Neural progenitor cell (in vitro differentiated cells): ENCODE data around the gene CEP350. TPM values are rescaled to one million over a fixed set of nuclear protein-coding genes. Genes with fewer than 3 reads are reported as not detected.

Experiments
- DNase-seq: peaks from one replicate; pipeline ENCODE4 v3.0.0-alpha.2; 2016; ENCODE audit warnings: low spot score
- H2AFZ ChIP-seq: fragments of 200-600 bp; sonication (generic); replicated peaks from 2 replicates; pipeline ENCODE4 v1.6.1; 2016; ENCODE audit warnings: antibody characterized with exemption
- H3F3A ChIP-seq: fragments of 200-600 bp; sonication (generic); 2 replicates; pipeline ENCODE4 v1.6.1; 2016; ENCODE audit warnings: antibody characterized with exemption, low read depth
- H3K27ac ChIP-seq: fragments of 200-600 bp; sonication (generic); 2 replicates; pipeline ENCODE4 v1.5.1; 2016; ENCODE audit warnings: mild to moderate bottlenecking
- H3K27me3 ChIP-seq: fragments of 200-600 bp; sonication (generic); 2 replicates; pipeline ENCODE4 v1.6.1; 2016; ENCODE audit warnings: mild to moderate bottlenecking, moderate library complexity
- H3K36me3 ChIP-seq: fragments of 200-600 bp; sonication (generic); 2 replicates; pipeline ENCODE4 v1.5.1; 2016
- H3K4me1 ChIP-seq: fragments of 200-600 bp; sonication (generic); 2 replicates; pipeline ENCODE4 v1.6.1; 2016; ENCODE audit warnings: mixed run types
- H3K4me2 ChIP-seq: fragments of 200-600 bp; sonication (generic); 2 replicates; pipeline ENCODE4 v1.6.1; 2016
- H3K4me3 ChIP-seq: fragments of 200-600 bp; sonication (generic); 2 replicates; pipeline ENCODE4 v1.5.1; 2016
- H3K79me2 ChIP-seq: fragments of 200-600 bp; sonication (generic); 2 replicates; pipeline ENCODE4 v1.6.1; 2016; ENCODE audit warnings: low read depth
- H3K9ac ChIP-seq: fragments of 200-600 bp; sonication (generic); 2 replicates; pipeline ENCODE4 v1.6.1; 2016
- H3K9me3 ChIP-seq: fragments of 200-600 bp; sonication (generic); 2 replicates; pipeline ENCODE4 v1.5.1; 2016; ENCODE audit warnings: low read depth
- H4K20me1 ChIP-seq: fragments of 200-600 bp; sonication (generic); 2 replicates; pipeline ENCODE4 v1.6.1; 2016; ENCODE audit warnings: low read depth
- H3K27ac Mint-ChIP-seq: 3 replicates; pipeline ENCODE4 v1.8.0; 2021; ENCODE audit warnings: mixed read lengths
- H3K27me3 Mint-ChIP-seq: 2 replicates; pipeline ENCODE4 v1.8.0; 2022; ENCODE audit warnings: low read depth, mild to moderate bottlenecking, inconsistent platforms, moderate library complexity, mixed read lengths; ENCODE audit not compliant: insufficient read depth
- H3K36me3 Mint-ChIP-seq: 3 replicates; pipeline ENCODE4 v1.8.0; 2021; ENCODE audit warnings: mixed read lengths
- H3K4me1 Mint-ChIP-seq: 3 replicates; pipeline ENCODE4 v1.8.0; 2021; ENCODE audit warnings: mixed read lengths
- H3K4me3 Mint-ChIP-seq: 3 replicates; pipeline ENCODE4 v1.8.0; 2021; ENCODE audit warnings: mild to moderate bottlenecking, moderate library complexity, mixed read lengths
- H3K9me3 Mint-ChIP-seq: 3 replicates; pipeline ENCODE4 v1.8.0; 2020; ENCODE audit warnings: mixed read lengths
- CTCF ChIP-seq: fragments of 200-600 bp; sonication (generic); IDR thresholded peaks from 2 replicates; pipeline ENCODE4 v1.5.1; 2017; ENCODE audit warnings: antibody characterized with exemption, mild to moderate bottlenecking
- EZH2 ChIP-seq: fragments of 200-600 bp; sonication (generic); IDR thresholded peaks from 2 replicates; pipeline ENCODE4 v1.6.1; 2017; ENCODE audit warnings: antibody characterized with exemption, mild to moderate bottlenecking, moderate library complexity
- EZH2phosphoT487 ChIP-seq: fragments of 200-600 bp; sonication (generic); IDR thresholded peaks from 2 replicates; pipeline ENCODE4 v1.6.1; 2017; ENCODE audit warnings: antibody characterized with exemption
- total RNA-seq: library from RNA; depleted of rRNA; stranded (reverse); fragments of >200 nt; gene quantifications from 2 replicates; pipeline ENCODE4 v1.2.3, GENCODE V29; 2015; ENCODE audit warnings: low replicate concordance

Gene CEP350
- total RNA-seq, 1 donor from 2014 or later, result 61.2 TPM

DNA sequence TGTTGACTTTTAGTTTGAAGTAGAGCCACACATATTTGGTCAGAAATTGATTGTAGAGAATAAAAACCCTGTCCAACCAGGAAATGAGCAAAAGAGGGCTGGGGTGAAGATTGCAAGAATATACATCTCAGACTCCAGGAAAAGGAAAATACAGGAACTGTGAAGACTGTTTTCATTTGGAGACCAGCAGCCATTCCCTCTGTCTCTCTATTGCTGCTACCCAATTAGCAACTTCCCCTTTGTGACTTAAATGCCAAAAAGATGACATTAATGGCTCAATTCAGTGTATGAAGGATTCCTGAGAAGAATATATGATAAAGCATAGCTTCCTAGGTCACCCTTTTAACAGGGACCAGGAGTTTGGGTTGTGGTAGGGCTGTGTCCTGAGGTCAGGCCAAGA, 31.6 kb upstream of the CEP350 start:
- Histone ChIP-seq H3K4me3 (no peak overlapping the region), H3K36me3 (peaks cover 4% of the 10 kb centered on the region), H3F3A (peaks cover 13% of the 10 kb centered on the region), H3K4me1 (peaks cover 15% of the 10 kb centered on the region), H3K27ac (no peak overlapping the region), H3K9ac (no peak overlapping the region), H3K27me3 (no peaks in the 10 kb centered on the region), H2AFZ (no peak overlapping the region), H3K4me2 (no peak overlapping the region), H3K9me3 (no peaks in the 10 kb centered on the region), H3K79me2 (no peaks in the 10 kb centered on the region), H4K20me1 (no peaks in the 10 kb centered on the region)
- H3K36me3 Mint-ChIP-seq, result peaks cover 12% of the 10 kb centered on the region
- no peak for DNase-seq
- peaks cover 16% of the 10 kb centered on the region for H3K4me1 Mint-ChIP-seq
- no peaks in the 10 kb centered on the region for H3K27me3 Mint-ChIP-seq
- H3K9me3 Mint-ChIP-seq, result no peaks in the 10 kb centered on the region
- no peak for TF ChIP-seq EZH2phosphoT487
- TF ChIP-seq EZH2, result no peak
- TF ChIP-seq CTCF, result no peak
- no peak overlapping the region for H3K4me3 Mint-ChIP-seq
- no peak overlapping the region for H3K27ac Mint-ChIP-seq

DNA sequence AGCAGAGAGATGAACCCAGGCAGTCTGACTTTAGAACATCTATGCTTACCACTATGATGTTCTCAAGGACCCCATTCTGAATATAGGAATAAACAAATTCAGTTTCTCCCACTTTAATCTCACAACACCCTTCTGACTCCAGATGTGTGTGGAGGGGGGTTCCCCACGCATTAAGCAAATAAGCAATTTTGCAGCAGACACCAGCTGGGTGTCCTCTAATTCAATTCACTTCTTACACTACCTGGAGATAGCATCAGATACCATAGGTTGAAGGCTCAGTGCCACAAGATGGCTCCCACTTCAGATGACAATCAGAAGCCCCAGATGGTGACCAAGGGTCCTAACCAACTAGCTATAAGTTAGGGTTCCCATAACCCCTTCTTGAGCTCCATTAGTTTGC, 30.3 kb upstream of the CEP350 start:
- no peak for DNase-seq
- no peaks in the 10 kb centered on the region for H3K79me2 ChIP-seq
- peaks cover 15% of the 10 kb centered on the region for H3K4me1 ChIP-seq
- H3K4me3 ChIP-seq, result no peak overlapping the region
- no peak overlapping the region for H3K27ac Mint-ChIP-seq
- TF ChIP-seq EZH2, result no peak
- TF ChIP-seq EZH2phosphoT487, result no peak
- TF ChIP-seq CTCF, result no peak
- H3K9me3 Mint-ChIP-seq, result no peaks in the 10 kb centered on the region
- H4K20me1 ChIP-seq, result no peaks in the 10 kb centered on the region
- H3K27me3 ChIP-seq, result no peaks in the 10 kb centered on the region
- no peak overlapping the region for H3K9ac ChIP-seq
- H2AFZ ChIP-seq, result no peak overlapping the region
- no peak overlapping the region for H3K4me3 Mint-ChIP-seq
- peaks cover 2% of the 10 kb centered on the region for H3K36me3 ChIP-seq
- H3F3A ChIP-seq, result peaks cover 13% of the 10 kb centered on the region
- H3K36me3 Mint-ChIP-seq, result peaks cover 4% of the 10 kb centered on the region
- no peak overlapping the region for H3K27ac ChIP-seq
- no peaks in the 10 kb centered on the region for H3K9me3 ChIP-seq
- H3K27me3 Mint-ChIP-seq, result no peaks in the 10 kb centered on the region
- H3K4me1 Mint-ChIP-seq, result peaks cover 16% of the 10 kb centered on the region
- no peak overlapping the region for H3K4me2 ChIP-seq

DNA sequence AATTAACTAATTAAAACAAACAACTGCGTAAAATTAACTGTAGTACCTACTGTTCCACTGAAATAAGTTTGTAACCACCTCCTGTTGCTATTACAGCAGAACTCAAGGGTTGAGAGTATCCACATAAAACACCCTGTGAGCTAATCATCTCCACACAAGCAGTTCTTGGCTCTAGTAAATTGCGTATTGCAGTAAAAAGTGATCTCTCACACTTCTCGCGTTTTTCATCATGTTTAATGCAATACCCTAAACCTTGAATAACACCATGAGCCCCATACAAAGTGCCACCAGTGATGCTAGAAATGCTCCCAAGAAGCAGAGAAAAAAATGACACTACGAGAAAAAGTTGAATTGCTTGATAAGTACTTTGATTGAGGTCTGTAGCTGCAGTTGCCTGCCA, 29.3 kb upstream of the CEP350 start:
- Histone ChIP-seq H3F3A (peaks cover 13% of the 10 kb centered on the region), H3K9ac (no peak overlapping the region), H2AFZ (no peak overlapping the region), H3K4me3 (no peak overlapping the region), H3K27me3 (no peaks in the 10 kb centered on the region), H3K79me2 (no peaks in the 10 kb centered on the region), H3K4me1 (peaks cover 15% of the 10 kb centered on the region), H3K9me3 (no peaks in the 10 kb centered on the region), H3K27ac (no peak overlapping the region), H3K36me3 (no peaks in the 10 kb centered on the region), H3K4me2 (no peak overlapping the region), H4K20me1 (no peaks in the 10 kb centered on the region)
- peaks cover 20% of the 10 kb centered on the region for H3K4me1 Mint-ChIP-seq
- H3K4me3 Mint-ChIP-seq, result no peak overlapping the region
- no peak for TF ChIP-seq EZH2phosphoT487
- TF ChIP-seq CTCF, result no peak
- no peak for TF ChIP-seq EZH2
- no peaks in the 10 kb centered on the region for H3K27me3 Mint-ChIP-seq
- DNase-seq, result no peak
- H3K27ac Mint-ChIP-seq, result no peak overlapping the region
- H3K9me3 Mint-ChIP-seq, result no peaks in the 10 kb centered on the region
- H3K36me3 Mint-ChIP-seq, result no peaks in the 10 kb centered on the region
